HG03060 (cell line): ENCODE data around the gene RFX8.
"Not testable (repeated sequence)": the region's sequence is repeated elsewhere in the genome, so short reads cannot be mapped to it uniquely, and the experiment has no call there.

Experiments used
- ATAC-seq: cut with Tn5 transposase; IDR thresholded peaks from one replicate; pipeline ENCODE4 v1.9.1; 2021; ENCODE audit warnings: low read depth, moderate number of reproducible peaks; ENCODE audit not compliant: unreplicated experiment

Gene RFX8

GRCh38 chr2:101355401-101356054 lies 119.4 kb downstream of the RFX8 start:
- ATAC-seq: no peak

- ATAC-seq: no peak
Measured at GRCh38 chr2:101354420-101355311, 120.2 kb downstream of the RFX8 start.

- ATAC-seq: not testable (repeated sequence)
Measured at GRCh38 chr2:101352631-101353030, 122.3 kb downstream of the RFX8 start.

- no peak for ATAC-seq
Measured at GRCh38 chr2:101351207-101351606, 123.7 kb downstream of the RFX8 start.

GRCh38 chr2:101349893-101350662 lies 124.8 kb downstream of the RFX8 start:
- ATAC-seq: no peak

- ATAC-seq: no peak
Measured at GRCh38 chr2:101348883-101349282, 126.0 kb downstream of the RFX8 start.
